ENCODE results near the gene CYB561D2. TPM values are rescaled to one million over a fixed set of nuclear protein-coding genes. Genes with fewer than 3 reads are reported as not detected.
A peak's percentile ranks its signal among the peaks of the same experiment; 100 is the strongest.

Gene CYB561D2
- total and polyA plus RNA-seq, 2 of the 13 experiments (the other 11 are each of a cell fraction or from before 2014, with no cell fraction given), result 11.1 to 17.2 TPM

DNA sequence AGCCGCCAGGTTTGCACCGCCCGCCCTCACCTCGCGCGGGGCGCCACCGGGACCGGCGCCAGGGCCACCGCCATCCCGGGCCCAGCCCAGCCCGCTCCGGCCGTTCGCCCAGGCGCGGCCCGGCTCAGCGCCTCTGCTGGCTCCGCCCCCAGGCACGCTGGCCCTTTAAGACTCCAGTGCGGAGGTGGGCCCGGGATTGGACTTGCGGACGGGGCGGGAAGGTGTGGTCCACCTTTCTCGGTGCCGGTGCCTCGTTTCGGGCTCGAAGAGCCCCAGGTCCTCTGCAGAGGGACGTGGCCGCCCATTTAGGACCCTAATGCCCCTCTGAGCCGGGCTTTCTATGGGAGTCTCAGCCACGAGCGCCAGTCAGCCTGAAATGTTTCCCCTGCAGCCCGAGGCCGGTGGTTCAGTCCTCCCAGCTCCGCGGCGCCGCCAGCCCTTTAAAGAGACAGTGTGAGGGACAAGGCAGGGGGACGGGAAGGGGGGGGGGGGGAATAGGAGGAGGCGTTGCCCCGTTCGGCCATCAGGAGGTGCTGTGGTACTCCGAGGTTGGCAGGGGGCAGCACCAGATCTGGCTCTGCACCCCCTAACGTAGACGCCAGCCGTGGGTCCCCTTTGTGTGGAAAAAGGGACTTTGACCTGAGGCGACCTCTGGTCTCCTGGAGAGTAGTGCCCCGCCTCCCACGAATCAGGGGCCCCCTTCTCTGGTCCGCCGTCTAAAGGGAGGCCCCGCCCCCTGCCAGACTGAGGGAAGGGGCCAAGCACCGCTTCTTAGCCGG, 29.1 kb upstream of the CYB561D2 start (continued):
- TF ChIP-seq ESRRA (CRISPR knock-in tag; IDR thresholded peaks at IDR 0.05; ENCODE audit: low read depth) (0 out of 2 replicates have a peak, but pooled peaks have one; percentile 37), ELF1 (CRISPR knock-in tag; IDR thresholded peaks at IDR 0.05) (no peak; the same call in 1 of the 2 replicates), CENPT (CRISPR knock-in tag; IDR thresholded peaks at IDR 0.05; ENCODE audit: low read depth) (no peak), ZNF629 (CRISPR knock-in tag; conservative IDR thresholded peaks at IDR 0.05) (no peak), NR2F6 (IDR thresholded peaks at IDR 0.05) (peak; percentile 57; the same call in 1 of the 2 replicates), NR2F6 (CRISPR knock-in tag; IDR thresholded peaks at IDR 0.05) (peak; percentile 71), REPIN1 (CRISPR knock-in tag; IDR thresholded peaks at IDR 0.05; ENCODE audit: borderline replicate concordance, low read depth) (peak; percentile 48; the same call in 1 of the 2 replicates), ZNF639 (CRISPR knock-in tag; conservative IDR thresholded peaks at IDR 0.05) (no peak), PRDM4 (CRISPR knock-in tag; IDR thresholded peaks at IDR 0.05; ENCODE audit: borderline replicate concordance) (no peak), ZNF235 (CRISPR knock-in tag; IDR thresholded peaks at IDR 0.05; ENCODE audit: borderline replicate concordance) (no peak), ZSCAN20 (CRISPR knock-in tag; IDR thresholded peaks at IDR 0.05; ENCODE audit: borderline replicate concordance) (peak; percentile 52; the same call in 1 of the 2 replicates), SIN3B (IDR thresholded peaks at IDR 0.05; ENCODE audit: low read length) (no peak), ZNF232 (CRISPR knock-in tag; IDR thresholded peaks at IDR 0.05; ENCODE audit: borderline replicate concordance) (peak; percentile 26; the same call in 1 of the 2 replicates), POLR2AphosphoS2 (IDR thresholded peaks at IDR 0.05; ENCODE audit: low read depth, low read length) (no peak), LBX2 (CRISPR knock-in tag; IDR thresholded peaks at IDR 0.05; ENCODE audit: borderline replicate concordance) (no peak), GPN1 (CRISPR knock-in tag; IDR thresholded peaks at IDR 0.05; ENCODE audit: borderline replicate concordance) (no peak), ZNF609 (CRISPR knock-in tag; IDR thresholded peaks at IDR 0.05; ENCODE audit: borderline replicate concordance) (peak; percentile 68), ZNF780A (CRISPR knock-in tag; IDR thresholded peaks at IDR 0.05) (no peak)
